ENCODE data around the gene ADARB2. TPM values are rescaled to one million over a fixed set of nuclear protein-coding genes. Genes with fewer than 3 reads are reported as not detected.

ADARB2 gene
- total RNA-seq, 3 donors from 2014 or later: 0.31 to 4.2 TPM; not detected in 1

GRCh38 chr10:1209355-1209979, 527.9 kb downstream of the ADARB2 start:
- Histone ChIP-seq H3K9me3 (no peaks in the 10 kb centered on the region), H3K36me3 (ENCODE audit: low read depth) (no peaks in the 10 kb centered on the region), H3K4me1 (ENCODE audit: low read depth) (no peaks in the 10 kb centered on the region), H3K4me3 (no peak overlapping the region)
- intact Hi-C loops (cut with DNase I, micrococcal nuclease): no loop called here
- ATAC-seq (peak; percentile 23), DNase-seq (no peak)
- TF ChIP-seq, protein P1, sequence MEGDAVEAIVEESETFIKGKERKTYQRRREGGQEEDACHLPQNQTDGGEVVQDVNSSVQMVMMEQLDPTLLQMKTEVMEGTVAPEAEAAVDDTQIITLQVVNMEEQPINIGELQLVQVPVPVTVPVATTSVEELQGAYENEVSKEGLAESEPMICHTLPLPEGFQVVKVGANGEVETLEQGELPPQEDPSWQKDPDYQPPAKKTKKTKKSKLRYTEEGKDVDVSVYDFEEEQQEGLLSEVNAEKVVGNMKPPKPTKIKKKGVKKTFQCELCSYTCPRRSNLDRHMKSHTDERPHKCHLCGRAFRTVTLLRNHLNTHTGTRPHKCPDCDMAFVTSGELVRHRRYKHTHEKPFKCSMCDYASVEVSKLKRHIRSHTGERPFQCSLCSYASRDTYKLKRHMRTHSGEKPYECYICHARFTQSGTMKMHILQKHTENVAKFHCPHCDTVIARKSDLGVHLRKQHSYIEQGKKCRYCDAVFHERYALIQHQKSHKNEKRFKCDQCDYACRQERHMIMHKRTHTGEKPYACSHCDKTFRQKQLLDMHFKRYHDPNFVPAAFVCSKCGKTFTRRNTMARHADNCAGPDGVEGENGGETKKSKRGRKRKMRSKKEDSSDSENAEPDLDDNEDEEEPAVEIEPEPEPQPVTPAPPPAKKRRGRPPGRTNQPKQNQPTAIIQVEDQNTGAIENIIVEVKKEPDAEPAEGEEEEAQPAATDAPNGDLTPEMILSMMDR (IDR thresholded peaks at IDR 0.05): no peak

GRCh38 chr10:1208366-1209311, 528.7 kb downstream of the ADARB2 start:
- no peaks in the 10 kb centered on the region for H3K36me3 ChIP-seq (ENCODE audit: low read depth)
- DNase-seq: no peak
- TF ChIP-seq, protein P1 (IDR thresholded peaks at IDR 0.05): no peak
- H3K9me3 ChIP-seq: no peaks in the 10 kb centered on the region
- H3K4me3 ChIP-seq: no peak overlapping the region
- H3K4me1 ChIP-seq (ENCODE audit: low read depth): no peaks in the 10 kb centered on the region
- intact Hi-C loops (cut with DNase I, micrococcal nuclease): no loop called here
- ATAC-seq: no peak

DNA sequence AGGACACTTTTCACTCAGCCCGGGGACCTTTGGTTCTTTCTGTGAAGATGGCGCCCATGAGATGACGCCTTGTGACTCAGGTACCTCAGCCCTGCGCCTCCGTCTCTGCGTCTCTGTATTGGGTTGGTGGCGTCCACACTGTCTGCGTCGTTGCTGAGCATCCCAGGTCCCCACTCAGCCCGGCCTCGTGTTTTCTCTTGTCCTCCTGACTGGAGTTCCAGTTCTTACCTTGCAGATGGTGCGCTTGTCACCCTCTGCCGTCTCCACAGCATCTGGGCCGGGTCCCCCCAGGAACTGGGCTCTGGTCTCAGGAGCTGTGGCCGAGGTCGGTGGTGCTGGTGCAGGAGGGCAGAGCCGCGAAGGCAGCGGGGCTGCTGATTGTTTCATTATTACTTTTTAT, 530.7 kb downstream of the ADARB2 start:
- Histone ChIP-seq H3K9me3 (no peaks in the 10 kb centered on the region), H3K4me1 (ENCODE audit: low read depth) (no peaks in the 10 kb centered on the region), H3K4me3 (no peak overlapping the region), H3K36me3 (ENCODE audit: low read depth) (no peaks in the 10 kb centered on the region)
- no peak for DNase-seq
- TF ChIP-seq, protein P1 (IDR thresholded peaks at IDR 0.05): no peak
- intact Hi-C loops (cut with DNase I, micrococcal nuclease): no loop called here
- no peak for ATAC-seq

GRCh38 chr10:1206101-1206500, 531.2 kb downstream of the ADARB2 start:
- DNase-seq (no peak), ATAC-seq (no peak)
- TF ChIP-seq, protein P1 (IDR thresholded peaks at IDR 0.05): no peak
- intact Hi-C loops (cut with DNase I, micrococcal nuclease): no loop called here
- H3K9me3 ChIP-seq: no peaks in the 10 kb centered on the region
- H3K4me3 ChIP-seq: no peak overlapping the region
- no peaks in the 10 kb centered on the region for H3K36me3 ChIP-seq (ENCODE audit: low read depth)
- no peaks in the 10 kb centered on the region for H3K4me1 ChIP-seq (ENCODE audit: low read depth)

- TF ChIP-seq, protein P1 (IDR thresholded peaks at IDR 0.05): no peak
These were observed 531.8 kb downstream of the ADARB2 start for GRCh38 chr10:1205450-1206030.

More at GRCh38 chr10:1205450-1206030, 531.8 kb downstream of the ADARB2 start:
- ATAC-seq (no peak), DNase-seq (peak in 1 of 3 donors; percentile 44)
- Histone ChIP-seq H3K4me1 (ENCODE audit: low read depth) (no peaks in the 10 kb centered on the region), H3K36me3 (ENCODE audit: low read depth) (no peaks in the 10 kb centered on the region), H3K4me3 (no peak overlapping the region), H3K9me3 (no peaks in the 10 kb centered on the region)
- intact Hi-C loops (cut with DNase I, micrococcal nuclease): no loop called here
